ENCODE data around the gene SLC38A11.
A peak's percentile ranks its signal among the peaks of the same experiment; 100 is the strongest.

DNA sequence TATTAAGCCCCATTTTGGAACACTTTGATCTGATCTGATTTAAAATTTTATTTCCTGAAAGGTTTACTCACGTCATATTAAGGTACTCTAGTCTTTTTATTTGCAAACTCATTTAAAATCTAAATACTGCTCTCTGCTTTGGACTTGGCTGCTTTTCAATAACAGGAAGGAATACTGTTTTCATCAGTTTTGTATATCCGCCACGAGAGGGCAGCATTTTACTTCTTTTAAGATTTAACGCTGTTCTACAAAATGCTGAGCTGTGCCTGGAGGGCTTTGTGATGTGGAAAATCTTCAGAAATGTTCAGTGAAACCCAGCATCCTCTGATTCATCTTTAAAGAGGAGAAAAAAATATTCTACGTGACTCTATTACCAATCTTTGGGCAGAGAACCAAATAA lies 37.5 kb upstream of the SLC38A11 start:
- TF ChIP-seq POLR2AphosphoS5 (IDR thresholded peaks at IDR 0.05): no peak
- TF ChIP-seq, protein P1, sequence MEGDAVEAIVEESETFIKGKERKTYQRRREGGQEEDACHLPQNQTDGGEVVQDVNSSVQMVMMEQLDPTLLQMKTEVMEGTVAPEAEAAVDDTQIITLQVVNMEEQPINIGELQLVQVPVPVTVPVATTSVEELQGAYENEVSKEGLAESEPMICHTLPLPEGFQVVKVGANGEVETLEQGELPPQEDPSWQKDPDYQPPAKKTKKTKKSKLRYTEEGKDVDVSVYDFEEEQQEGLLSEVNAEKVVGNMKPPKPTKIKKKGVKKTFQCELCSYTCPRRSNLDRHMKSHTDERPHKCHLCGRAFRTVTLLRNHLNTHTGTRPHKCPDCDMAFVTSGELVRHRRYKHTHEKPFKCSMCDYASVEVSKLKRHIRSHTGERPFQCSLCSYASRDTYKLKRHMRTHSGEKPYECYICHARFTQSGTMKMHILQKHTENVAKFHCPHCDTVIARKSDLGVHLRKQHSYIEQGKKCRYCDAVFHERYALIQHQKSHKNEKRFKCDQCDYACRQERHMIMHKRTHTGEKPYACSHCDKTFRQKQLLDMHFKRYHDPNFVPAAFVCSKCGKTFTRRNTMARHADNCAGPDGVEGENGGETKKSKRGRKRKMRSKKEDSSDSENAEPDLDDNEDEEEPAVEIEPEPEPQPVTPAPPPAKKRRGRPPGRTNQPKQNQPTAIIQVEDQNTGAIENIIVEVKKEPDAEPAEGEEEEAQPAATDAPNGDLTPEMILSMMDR (IDR thresholded peaks at IDR 0.05): peak; percentile 60 to 70 (median 64)
- no peak for TF ChIP-seq POLR2A (IDR thresholded peaks at IDR 0.05; ENCODE audit: low read depth)
- no peak for TF ChIP-seq EP300 (IDR thresholded peaks at IDR 0.05)
